Hematopoietic multipotent progenitor cell treated with erythropoietin and hydrocortisone succinate and interleukin-3 and kit ligand, for 17 days (in vitro differentiated cells): ENCODE results near the gene CLK4.

Experiments
- DNase-seq: peaks from one replicate; pipeline ENCODE4 v3.0.0-alpha.2; 2015; ENCODE audit warnings: low spot score

The CLK4 gene

DNA sequence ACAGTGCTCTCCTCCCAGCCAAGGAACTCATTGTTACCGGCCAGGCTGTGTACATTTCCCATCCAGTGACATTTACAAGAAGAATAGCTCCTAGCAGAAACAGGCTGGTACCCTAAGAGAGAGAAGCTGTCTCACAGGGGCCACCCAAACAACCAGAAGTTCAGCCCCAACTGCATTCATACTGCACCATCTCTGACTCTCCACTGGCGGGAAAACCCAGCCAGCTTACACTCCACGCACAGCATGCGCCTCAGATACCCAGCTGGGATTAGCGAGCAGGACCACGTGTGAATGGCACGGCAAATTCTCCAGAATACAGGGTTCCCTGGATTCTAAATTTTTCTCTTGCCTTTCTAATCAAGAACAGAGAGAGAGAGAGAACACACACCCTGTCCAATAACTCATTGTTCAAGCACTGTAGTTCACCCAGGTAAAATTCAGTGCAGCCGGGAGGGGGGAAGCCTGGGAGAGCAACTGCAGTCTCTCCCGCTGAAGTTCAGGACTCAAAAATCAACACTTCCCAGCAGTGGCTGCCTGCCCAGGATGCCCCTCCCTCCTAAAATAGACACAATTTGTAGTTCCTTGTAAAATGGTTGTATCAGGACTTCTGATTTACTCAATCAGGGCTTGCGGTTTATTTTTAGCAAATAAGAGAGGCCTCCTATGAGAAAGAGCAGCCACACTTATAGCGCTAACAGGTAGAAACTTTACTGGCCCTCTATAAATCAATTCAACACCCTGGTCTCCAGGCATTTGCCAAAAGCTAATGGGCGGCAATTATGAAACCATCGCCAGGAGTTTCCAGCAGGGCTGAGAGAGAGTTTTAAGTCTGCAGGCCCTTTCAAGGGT lies 38.9 kb downstream of the CLK4 start:
- no peak for DNase-seq

DNA sequence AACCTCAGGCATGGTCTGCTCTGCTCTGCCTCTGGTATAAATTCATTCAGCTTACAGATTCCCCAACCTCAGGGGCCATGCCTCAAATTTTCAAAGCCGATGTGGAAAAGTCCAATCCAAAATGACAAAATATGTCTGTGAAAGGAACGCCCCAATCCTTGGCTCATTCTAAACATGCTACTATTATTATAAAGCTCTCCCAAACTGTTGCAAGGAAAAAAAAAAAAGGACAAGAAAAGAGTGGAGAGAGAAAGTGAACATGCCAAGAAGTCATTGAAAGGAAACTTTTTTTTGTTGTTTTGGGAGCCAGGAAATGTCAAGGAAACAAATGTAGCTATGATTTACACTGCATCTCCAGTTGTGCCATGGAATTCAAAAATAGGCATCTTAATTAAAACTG lies 40.5 kb downstream of the CLK4 start:
- DNase-seq, result no peak

DNA sequence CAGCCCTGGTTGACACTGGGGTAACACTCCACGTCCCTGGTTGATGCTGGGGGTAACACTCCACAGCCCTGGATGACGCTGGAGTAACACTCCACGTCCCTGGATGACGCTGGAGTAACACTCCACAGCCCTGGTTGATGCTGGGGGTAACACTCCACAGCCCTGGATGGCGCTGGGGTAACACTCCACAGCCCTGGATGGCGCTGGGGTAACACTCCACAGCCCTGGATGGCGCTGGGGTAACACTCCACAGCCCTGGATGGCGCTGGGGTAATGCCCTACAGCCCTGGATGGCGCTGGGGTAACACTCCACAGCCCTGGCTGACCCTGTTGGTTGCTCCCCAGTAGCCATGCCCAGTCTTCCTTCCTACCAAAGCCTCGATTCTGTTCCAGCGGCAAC lies 41.4 kb downstream of the CLK4 start:
- DNase-seq, result peak; percentile 54

DNA sequence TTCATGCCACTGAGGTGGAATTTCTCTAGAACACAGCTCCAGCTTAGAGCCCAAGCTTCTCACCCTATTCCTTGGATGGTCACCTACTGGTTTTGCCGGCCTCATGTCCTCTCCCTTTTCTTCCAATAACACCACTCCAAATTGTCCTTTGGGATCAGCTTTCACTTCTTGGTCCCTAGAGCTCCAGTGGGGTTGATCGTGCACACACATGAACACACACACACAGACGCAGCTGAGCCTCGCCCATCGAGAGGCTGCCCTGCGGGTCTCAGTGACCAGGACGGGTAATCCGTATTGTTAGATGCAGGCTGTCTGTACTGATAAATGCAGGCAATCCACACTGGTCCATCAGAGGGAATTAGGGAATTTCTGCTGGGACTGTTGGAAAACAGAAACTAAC lies 43.6 kb downstream of the CLK4 start:
- no peak for DNase-seq

DNA sequence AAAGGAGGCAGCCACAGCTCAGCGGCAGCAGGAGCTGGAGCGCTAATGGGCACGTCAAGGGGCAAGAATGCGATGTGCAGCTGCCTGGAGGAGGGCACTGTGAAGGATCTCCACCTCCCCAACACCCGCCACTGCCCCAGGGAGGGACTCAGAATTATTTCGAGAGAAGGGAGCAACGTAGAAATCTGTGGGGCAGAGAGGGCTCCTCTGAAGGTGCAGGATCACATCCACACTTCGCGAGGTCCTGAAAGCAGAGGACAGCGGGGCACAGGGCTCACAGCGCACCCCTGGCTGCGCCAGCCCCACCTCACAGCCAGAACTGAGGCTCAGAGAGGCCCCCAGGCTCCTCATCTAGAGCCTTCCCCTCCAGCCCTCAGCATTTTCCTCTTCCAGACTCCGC lies 44.6 kb downstream of the CLK4 start:
- DNase-seq, result no peak

DNA sequence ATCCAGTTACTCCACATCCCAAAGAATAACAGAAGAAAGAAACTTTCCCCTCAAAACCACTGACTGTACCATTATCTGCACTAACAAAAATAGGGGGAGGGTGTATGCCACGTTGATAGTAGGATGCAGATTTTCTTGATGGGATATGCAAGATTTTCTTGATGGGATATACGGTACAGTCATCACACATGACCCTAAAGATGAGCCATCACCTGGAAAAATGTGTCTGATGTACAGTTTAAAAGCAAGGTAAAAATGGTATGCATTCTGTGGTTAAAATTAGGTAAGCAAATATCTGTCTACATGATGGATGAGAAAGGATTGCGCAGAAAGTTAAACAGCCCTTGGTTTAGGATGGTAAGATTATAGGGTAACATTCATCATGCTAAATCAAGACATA lies 45.2 kb downstream of the CLK4 start:
- no peak for DNase-seq

DNA sequence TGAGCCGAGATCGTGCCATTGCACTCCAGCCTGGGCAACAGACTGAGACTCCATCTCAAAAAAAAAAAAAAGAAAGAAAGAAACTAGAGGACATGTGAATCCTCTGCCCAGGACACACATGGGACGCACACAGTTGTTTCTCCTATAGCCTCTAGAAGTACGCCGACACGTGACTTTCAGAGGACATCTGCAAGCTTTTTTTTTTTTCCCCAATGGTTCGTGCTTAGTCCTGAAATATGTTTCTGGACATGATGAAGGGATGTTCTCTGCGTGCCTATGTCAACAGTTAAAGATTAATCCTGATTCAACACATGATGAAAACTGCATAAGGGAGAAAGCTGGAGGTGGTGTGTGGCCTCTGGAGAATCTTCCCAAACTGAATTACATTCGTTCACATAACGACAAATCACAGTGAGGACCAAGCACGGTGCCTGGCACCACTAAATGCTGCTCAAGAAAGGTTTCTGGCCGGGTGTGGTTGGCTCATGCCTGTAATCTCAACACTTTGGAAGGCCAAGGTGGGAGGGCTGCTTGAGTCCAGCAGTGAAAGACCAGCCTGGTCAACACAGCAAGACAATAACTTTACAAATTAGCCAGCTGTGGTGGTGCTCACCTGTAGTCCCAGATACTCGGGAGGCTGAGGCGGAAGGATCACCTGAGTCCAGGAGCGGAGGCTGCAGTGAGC lies 46.4 kb downstream of the CLK4 start:
- no peak for DNase-seq

DNA sequence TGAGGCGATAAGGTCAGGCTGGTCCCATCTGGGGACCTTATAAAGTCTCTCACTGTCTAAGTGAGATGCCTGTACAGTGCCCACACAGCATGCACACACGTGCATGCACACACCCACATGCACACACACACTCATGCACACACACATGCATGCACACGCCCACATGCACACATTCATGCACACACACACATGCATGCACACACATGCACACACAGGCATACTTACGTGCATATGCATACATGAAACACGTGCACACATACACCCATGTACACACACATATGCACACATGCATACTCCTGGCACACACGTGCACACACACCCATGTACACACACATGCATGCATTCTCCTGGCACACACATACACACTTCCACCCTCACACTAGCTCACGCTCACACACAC lies 48.9 kb downstream of the CLK4 start:
- no peak for DNase-seq

DNA sequence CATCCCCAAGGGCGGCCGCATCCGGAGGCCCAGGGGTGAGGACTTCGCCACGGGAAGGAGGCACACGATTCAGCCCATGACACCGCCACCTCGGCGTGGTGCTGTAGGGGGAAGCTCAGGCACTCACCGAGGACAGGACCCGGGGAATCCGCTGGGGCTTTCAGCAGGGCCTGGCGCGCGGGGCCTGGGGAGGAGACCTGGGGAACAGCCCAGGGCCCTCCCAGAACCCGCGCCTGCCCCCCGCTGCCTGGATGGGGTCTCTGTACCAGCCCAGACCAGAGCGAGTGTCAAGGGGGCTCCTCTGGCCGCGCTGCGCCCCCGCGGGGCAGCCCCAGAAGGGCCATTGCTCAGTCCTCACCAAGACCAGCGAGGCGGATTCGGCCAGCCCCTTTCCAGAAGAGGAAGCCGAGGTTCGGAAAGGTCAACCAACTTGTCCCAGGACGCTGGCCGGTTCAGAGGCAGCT lies 49.4 kb downstream of the CLK4 start:
- DNase-seq, result no peak

DNA sequence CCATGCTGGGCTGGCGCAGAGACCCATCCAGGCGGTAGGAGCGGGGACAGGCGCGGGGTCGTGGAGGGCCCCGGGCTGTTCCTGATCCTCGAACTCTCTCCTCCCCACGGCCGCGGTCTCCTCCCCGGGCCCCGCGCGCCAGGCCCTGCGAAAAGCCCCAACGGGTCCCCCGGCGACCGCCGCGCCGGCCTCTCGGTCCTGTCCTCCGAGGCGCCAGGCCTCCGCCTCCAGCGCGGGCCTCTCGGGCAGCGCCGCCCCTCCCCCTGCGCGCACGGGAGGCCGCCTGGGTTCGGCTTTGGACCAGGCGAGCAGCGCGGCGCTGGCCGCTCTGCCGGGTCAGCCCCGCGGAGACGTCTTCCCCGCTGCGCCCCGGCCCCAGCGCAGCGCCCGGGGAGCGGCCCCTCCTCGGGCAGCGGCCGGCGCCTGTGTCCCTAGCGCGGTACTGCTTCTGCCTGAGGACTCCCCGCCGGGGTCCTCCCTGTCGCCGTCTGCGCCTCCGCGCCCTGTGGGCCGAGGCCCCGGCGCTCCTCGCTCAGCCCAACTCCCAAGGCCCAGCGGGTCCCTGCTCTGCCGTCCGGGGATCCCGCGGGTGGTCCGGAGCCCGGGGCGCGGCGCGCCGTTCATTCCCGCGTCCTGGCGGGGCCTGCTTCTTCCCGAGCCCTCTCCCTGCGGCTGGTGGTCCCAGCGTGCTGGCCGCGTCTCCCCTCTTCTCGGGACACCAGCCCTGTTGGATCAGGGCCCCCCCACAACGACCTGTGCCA lies 50.1 kb downstream of the CLK4 start:
- DNase-seq, result no peak

DNA sequence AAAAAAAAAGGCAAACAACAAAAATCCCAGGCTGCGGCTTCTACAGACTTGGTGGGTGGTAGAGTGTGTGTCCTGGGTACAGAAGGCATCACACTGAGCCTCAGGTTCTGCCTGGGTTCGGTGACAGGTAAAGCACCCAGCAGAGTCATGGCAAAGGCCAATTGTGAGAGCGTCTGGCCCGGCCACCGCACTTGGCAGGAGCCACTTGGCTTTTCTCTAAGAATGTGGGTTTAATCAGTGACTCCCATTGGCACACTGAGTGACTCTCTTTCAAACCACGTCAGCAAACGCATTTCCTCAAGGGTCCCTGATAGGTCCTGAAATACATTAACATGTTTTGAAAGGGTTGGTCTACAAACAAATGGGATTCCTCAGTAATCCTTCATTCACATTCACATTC lies 53.6 kb downstream of the CLK4 start:
- no peak for DNase-seq

DNA sequence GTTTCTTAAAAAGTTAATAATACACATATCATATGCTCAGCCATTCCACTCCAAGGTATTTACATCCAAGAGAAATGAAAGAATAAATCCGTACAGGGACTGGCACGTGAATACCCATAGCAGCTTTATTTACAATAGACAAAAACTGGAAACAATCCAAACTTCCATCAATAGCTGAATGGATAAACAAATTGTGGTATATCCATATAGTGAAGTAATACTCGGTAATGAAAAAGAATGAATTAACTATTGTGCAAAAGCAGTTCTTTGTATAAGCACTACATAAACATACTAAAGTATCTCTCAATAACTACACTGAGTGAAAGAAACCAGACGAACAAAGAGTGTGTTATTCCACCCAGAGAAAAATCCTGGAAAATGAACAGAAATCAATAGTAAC lies 54.2 kb downstream of the CLK4 start:
- no peak for DNase-seq

DNA sequence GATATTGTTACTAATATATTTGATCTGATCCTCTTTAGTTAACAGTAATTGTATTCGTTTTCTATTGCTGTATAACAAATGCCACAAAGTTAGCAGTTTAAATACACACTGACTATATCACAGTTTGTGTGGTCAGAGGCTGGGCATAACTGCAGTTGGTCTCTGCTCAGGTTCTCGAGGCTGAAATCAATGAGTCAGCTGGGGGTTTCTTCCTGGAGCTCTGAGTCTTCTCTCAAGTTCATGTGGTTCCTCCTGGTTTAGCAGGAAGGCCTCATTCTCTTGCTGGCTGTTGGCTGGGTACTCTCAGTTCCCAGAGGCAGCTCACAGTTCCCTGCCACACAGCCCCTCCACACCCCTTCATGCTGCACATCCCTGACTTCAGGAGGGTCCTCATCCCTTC lies 57.4 kb downstream of the CLK4 start:
- DNase-seq, result no peak

DNA sequence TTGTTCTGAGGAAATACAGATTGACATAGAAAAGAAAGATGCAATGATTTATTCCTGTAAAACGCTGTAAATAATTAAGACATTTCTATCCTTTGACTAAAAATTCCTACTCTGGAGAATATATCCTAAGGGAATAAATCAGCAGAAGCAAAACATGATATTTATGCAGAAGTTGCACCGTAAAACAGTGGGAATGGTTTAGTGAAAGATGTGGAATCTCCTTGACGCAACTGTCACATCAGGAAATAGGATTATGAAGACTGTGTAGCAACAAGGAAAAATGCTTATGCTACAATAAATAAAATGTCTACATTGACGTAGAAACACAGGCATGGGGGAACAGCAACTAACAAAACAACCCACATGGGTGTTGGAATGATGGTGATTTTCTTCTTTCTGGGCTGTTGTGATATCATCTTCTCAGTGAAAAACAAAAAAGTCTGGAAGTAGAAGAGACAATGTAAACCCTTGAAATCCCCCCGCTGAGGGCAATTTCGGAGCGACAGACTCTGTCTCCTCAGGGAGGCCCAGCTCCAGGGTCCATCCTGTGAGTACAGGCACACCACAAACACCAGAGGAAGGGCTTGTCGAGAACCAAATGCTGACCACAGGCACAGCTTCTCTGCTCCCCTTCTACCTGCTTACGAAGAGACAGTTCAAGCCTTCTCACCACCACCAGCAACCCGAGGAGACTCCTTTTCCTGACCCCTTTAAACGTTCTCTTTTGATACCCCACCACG lies 61.9 kb downstream of the CLK4 start:
- no peak for DNase-seq

DNA sequence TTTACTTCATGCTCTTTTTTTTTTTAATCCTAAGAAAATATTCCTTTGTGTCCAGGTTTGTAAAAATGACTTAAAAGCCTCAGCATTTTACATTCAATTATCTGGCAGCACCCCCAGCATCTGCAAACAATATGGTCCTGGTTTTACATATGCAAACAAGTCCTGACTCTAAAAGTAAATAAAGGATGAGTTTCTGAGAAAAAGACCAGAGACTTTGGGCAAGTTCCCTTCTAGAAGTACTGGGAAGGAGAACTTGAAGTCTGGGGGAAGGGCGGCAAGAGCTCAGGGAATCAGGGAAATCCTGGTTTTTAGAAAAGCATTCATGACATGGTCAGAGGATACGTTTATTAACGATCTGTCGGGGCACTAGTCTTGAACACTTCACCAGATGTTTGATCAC lies 62.5 kb downstream of the CLK4 start:
- no peak for DNase-seq

DNA sequence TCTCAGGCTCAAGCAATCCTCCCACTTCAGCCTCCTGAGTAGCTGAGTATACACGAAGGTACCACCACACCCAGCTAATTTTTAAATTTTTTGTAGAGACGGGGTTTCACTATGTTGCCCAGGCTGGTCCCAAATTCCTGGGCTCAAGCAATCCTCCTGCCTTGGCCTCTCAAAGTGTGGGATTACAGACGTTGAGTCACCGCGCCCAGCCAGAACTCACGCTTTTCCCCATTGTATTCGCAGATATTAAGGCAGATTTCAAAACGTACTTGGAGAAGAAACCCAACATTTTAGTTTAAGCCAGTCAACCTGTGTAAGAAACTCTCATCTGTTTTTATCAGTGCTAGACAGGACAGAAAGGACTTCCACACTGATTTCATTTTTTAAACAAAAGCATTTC lies 63.2 kb downstream of the CLK4 start:
- no peak for DNase-seq

DNA sequence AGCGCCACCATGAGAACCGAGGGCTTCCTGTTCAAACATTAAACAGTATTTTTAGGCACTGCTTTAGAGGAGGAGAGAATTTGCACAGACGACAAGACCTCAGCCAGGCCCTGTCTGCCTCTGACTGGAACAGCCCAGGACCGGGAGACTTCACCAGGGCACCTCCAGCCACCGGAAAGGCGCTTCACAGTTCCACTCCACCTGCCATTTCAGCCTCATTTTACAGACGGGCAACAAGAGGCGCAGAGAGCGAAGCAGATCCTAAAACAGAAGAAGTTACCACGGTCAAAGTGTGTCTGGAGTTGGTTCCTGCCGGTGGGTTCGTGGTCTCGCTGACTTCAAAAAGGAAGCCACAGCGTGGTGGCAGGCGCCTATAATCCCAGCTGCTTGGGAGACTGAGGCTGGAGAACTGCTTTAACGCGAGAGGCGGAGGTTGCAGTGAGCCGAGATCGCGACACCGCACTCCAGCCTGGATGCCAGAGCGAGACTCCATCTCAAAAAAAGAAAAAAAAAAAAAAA lies 65.0 kb downstream of the CLK4 start:
- DNase-seq, result no peak

DNA sequence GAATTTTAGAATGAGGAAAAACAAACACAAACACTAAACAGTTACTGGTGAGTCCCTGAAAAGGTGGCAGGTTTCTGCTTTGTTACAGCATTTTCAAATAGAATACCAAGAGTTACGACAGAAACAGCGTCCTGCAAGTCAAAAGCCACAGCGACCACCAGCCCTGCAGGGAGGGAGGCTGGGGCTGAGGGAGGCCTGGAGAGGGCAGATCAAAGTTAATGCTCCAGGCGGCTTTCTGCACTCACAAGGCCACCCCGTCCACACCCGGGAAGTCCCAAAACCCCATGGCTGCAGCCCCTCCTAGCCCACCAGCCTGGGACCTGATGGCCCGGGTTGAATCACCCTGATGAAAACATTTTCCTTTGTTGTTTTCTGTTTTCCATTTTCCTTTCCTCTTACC lies 65.9 kb downstream of the CLK4 start:
- no peak for DNase-seq

DNA sequence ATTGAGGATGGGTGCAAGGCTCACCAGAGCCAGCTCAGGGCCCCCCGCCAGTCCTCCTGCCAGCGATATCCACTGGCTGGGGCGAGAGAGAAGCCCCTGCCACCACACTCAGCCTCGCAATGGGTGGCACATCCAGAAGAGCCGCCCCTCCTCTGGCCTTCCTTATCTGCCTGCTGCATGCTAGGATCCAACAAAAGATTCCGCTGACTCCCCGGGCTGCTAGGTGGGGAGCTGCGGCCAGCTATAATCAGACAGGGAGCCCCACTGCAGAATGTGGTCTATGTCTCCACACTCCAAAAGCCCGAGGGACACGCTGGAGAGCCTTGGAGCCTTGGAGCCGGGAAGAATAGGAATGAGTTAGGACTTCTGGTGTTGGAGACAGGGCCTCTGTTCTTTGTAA lies 69.4 kb downstream of the CLK4 start:
- DNase-seq, result no peak

DNA sequence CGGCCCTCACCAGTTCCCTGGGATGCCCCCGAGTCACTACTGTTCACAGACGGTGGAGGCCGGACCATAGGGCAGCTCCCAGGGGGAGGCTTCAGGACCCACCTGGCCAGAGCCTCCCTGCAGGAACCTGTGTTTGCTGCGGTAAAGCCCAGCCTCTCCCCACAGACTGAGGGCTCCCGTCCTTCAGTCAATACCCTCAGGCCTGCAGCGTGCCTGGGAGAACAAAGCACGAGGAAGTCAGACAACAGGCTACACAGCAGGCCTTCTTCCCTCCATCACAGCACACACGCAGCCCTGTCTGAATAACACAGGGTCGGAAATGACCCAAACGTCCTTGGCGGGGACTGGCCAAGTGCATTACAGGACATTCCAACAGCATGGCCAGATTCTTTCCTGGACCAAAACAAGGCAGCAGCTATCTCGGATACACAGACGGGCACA lies 71.1 kb downstream of the CLK4 start:
- DNase-seq, result no peak

DNA sequence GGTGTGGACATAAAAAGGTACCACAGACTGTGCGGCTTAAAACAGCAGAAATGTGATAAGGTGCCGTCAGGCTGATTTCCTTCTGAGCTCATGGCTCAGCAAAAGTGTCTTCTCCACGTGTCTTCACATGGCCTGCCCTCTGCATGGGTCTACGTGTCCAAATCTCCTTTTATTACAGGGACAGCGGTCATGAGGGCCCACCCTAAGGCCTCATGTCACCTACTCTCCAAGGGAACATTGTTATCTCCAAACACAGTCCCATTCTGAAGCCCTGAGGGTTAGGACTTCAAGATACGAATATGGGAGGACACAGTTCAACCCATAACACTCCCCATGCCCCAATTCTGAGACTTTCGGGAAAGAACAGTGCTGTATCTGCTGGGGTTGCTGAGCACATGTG lies 71.8 kb downstream of the CLK4 start:
- no peak for DNase-seq

DNA sequence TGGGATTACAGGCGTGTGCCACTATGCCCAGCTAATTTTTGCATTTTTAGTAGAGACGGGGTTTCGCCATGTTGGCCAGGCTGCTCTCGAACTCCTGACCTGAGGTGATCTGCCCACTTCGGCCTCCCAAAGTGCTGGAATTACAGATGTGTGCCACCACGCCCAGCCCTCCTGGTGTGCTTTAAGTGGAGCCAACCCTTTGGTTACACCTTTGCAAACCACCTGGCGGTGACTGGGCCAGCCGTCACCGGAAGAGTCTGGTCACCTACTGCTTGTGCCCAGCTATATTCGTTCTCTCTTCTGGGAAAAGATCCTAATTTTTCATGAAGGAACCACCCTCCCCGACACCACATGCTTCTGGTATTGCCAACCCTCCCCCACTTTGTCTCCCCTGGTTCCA lies 72.5 kb downstream of the CLK4 start:
- no peak for DNase-seq
